Dendritic cell treated with granulocyte-macrophage colony-stimulating factor and Interleukin-4, amounts not matched to agents 40 ng/mL and 50 ng/mL, for 4 days (primary cell): ENCODE measurements around the gene TTN.

Source experiments
- H3K27ac Mint-ChIP-seq: one replicate; pipeline ENCODE4 v1.8.0; 2022; ENCODE audit warnings: mild to moderate bottlenecking, mixed read lengths
- H3K27me3 Mint-ChIP-seq: one replicate; pipeline ENCODE4 v1.8.0; 2022; ENCODE audit warnings: mild to moderate bottlenecking, mixed read lengths
- H3K36me3 Mint-ChIP-seq: one replicate; pipeline ENCODE4 v1.8.0; 2022; ENCODE audit warnings: low read depth, mixed read lengths
- H3K4me1 Mint-ChIP-seq: one replicate; pipeline ENCODE4 v1.8.0; 2022; ENCODE audit warnings: low read depth, mixed read lengths
- H3K4me3 Mint-ChIP-seq: one replicate; pipeline ENCODE4 v1.8.0; 2022; ENCODE audit warnings: mild to moderate bottlenecking, moderate library complexity, mixed read lengths
- H3K9me3 Mint-ChIP-seq: one replicate; pipeline ENCODE4 v1.8.0; 2022; ENCODE audit warnings: mixed read lengths
- intact Hi-C: fragments of 100-400 bp; cut with micrococcal nuclease; formaldehyde crosslinking; loops from one replicate; pipeline ENCODE4 v1.15.0; 2022

Gene TTN

GRCh38 chr2:178807227-178808008 lies at the start of gene TTN:
TTN (minus strand) TSS chr2:178807423; CDS start chr2:178804642, 2,781 bp downstream.
- Mint-ChIP-seq H3K4me1 (no peaks in the 10 kb centered on the region), H3K27ac (no peak within 1 kb of the TSS), H3K9me3 (no peaks in the 10 kb centered on the region), H3K4me3 (no peak within 1 kb of the TSS), H3K36me3 (no peaks in the 10 kb centered on the region), H3K27me3 (no peaks in the 10 kb centered on the region)
- intact Hi-C loops = no loop called here

GRCh38 chr2:178855151-178855550 lies 47.9 kb upstream of the TTN start:
- no peaks in the 10 kb centered on the region for H3K27me3 Mint-ChIP-seq

GRCh38 chr2:178848335-178848734 lies 41.1 kb upstream of the TTN start:
- no peak overlapping the region for H3K4me3 Mint-ChIP-seq
- no peaks in the 10 kb centered on the region for H3K27me3 Mint-ChIP-seq
- H3K9me3 Mint-ChIP-seq = no peaks in the 10 kb centered on the region
- no peak overlapping the region for H3K27ac Mint-ChIP-seq
- intact Hi-C loops = no loop called here
- no peaks in the 10 kb centered on the region for H3K4me1 Mint-ChIP-seq
- H3K36me3 Mint-ChIP-seq = no peaks in the 10 kb centered on the region

More at GRCh38 chr2:178855151-178855550, 47.9 kb upstream of the TTN start:
- no peak overlapping the region for H3K27ac Mint-ChIP-seq
- no peaks in the 10 kb centered on the region for H3K36me3 Mint-ChIP-seq
- no peaks in the 10 kb centered on the region for H3K4me1 Mint-ChIP-seq
- H3K4me3 Mint-ChIP-seq = no peak overlapping the region
- no peaks in the 10 kb centered on the region for H3K9me3 Mint-ChIP-seq
- intact Hi-C loops = no loop called here

GRCh38 chr2:178846458-178846802 lies 39.2 kb upstream of the TTN start:
- intact Hi-C loops = no loop called here
- no peaks in the 10 kb centered on the region for H3K9me3 Mint-ChIP-seq
- H3K27me3 Mint-ChIP-seq = no peaks in the 10 kb centered on the region
- H3K4me3 Mint-ChIP-seq = no peak overlapping the region
- no peaks in the 10 kb centered on the region for H3K4me1 Mint-ChIP-seq
- H3K27ac Mint-ChIP-seq = no peak overlapping the region
- no peaks in the 10 kb centered on the region for H3K36me3 Mint-ChIP-seq

GRCh38 chr2:178845566-178846457 lies 38.6 kb upstream of the TTN start:
- H3K27me3 Mint-ChIP-seq = no peaks in the 10 kb centered on the region
- H3K27ac Mint-ChIP-seq = no peak overlapping the region
- no peak overlapping the region for H3K4me3 Mint-ChIP-seq
- H3K9me3 Mint-ChIP-seq = no peaks in the 10 kb centered on the region
- intact Hi-C loops = no loop called here
- H3K4me1 Mint-ChIP-seq = no peaks in the 10 kb centered on the region
- H3K36me3 Mint-ChIP-seq = no peaks in the 10 kb centered on the region

GRCh38 chr2:178844701-178845100 lies 37.5 kb upstream of the TTN start:
- Mint-ChIP-seq H3K4me3 (no peak overlapping the region), H3K4me1 (no peaks in the 10 kb centered on the region), H3K36me3 (no peaks in the 10 kb centered on the region), H3K27me3 (no peaks in the 10 kb centered on the region), H3K27ac (no peak overlapping the region), H3K9me3 (no peaks in the 10 kb centered on the region)
- intact Hi-C loops = no loop called here

- H3K4me3 Mint-ChIP-seq = no peak overlapping the region
- no peaks in the 10 kb centered on the region for H3K4me1 Mint-ChIP-seq
- no peaks in the 10 kb centered on the region for H3K9me3 Mint-ChIP-seq
- intact Hi-C loops = no loop called here
- no peaks in the 10 kb centered on the region for H3K36me3 Mint-ChIP-seq
- H3K27me3 Mint-ChIP-seq = no peaks in the 10 kb centered on the region
- no peak overlapping the region for H3K27ac Mint-ChIP-seq
Observed at GRCh38 chr2:178844269-178844668, 37.0 kb upstream of the TTN start.

GRCh38 chr2:178843697-178844096 lies 36.5 kb upstream of the TTN start:
- intact Hi-C loops = no loop called here
- no peak overlapping the region for H3K4me3 Mint-ChIP-seq

GRCh38 chr2:178836807-178837206 lies 29.6 kb upstream of the TTN start:
- no peaks in the 10 kb centered on the region for H3K27me3 Mint-ChIP-seq
- intact Hi-C loops = no loop called here
- H3K4me3 Mint-ChIP-seq = no peak overlapping the region
- no peaks in the 10 kb centered on the region for H3K9me3 Mint-ChIP-seq
- H3K36me3 Mint-ChIP-seq = no peaks in the 10 kb centered on the region
- H3K4me1 Mint-ChIP-seq = no peaks in the 10 kb centered on the region
- H3K27ac Mint-ChIP-seq = no peak overlapping the region

More at GRCh38 chr2:178843697-178844096, 36.5 kb upstream of the TTN start:
- Mint-ChIP-seq H3K36me3 (no peaks in the 10 kb centered on the region), H3K27ac (no peak overlapping the region), H3K27me3 (no peaks in the 10 kb centered on the region), H3K4me1 (no peaks in the 10 kb centered on the region), H3K9me3 (no peaks in the 10 kb centered on the region)

- H3K27me3 Mint-ChIP-seq = no peaks in the 10 kb centered on the region
- no peaks in the 10 kb centered on the region for H3K9me3 Mint-ChIP-seq
- H3K36me3 Mint-ChIP-seq = no peaks in the 10 kb centered on the region
- H3K27ac Mint-ChIP-seq = no peak overlapping the region
- H3K4me1 Mint-ChIP-seq = no peaks in the 10 kb centered on the region
- H3K4me3 Mint-ChIP-seq = no peak overlapping the region
- intact Hi-C loops = no loop called here
Observed at GRCh38 chr2:178834086-178834485, 26.9 kb upstream of the TTN start.

GRCh38 chr2:178833382-178833781 lies 26.2 kb upstream of the TTN start:
- H3K4me3 Mint-ChIP-seq = no peak overlapping the region
- no peaks in the 10 kb centered on the region for H3K36me3 Mint-ChIP-seq
- H3K27me3 Mint-ChIP-seq = no peaks in the 10 kb centered on the region
- intact Hi-C loops = no loop called here
- H3K9me3 Mint-ChIP-seq = no peaks in the 10 kb centered on the region
- no peaks in the 10 kb centered on the region for H3K4me1 Mint-ChIP-seq
- H3K27ac Mint-ChIP-seq = no peak overlapping the region

GRCh38 chr2:178830451-178830850 lies 23.2 kb upstream of the TTN start:
- no peak overlapping the region for H3K4me3 Mint-ChIP-seq
- no peaks in the 10 kb centered on the region for H3K36me3 Mint-ChIP-seq
- H3K27me3 Mint-ChIP-seq = no peaks in the 10 kb centered on the region
- no peaks in the 10 kb centered on the region for H3K4me1 Mint-ChIP-seq
- intact Hi-C loops = no loop called here
- no peak overlapping the region for H3K27ac Mint-ChIP-seq
- H3K9me3 Mint-ChIP-seq = no peaks in the 10 kb centered on the region

GRCh38 chr2:178829981-178830380 lies 22.8 kb upstream of the TTN start:
- H3K4me1 Mint-ChIP-seq = no peaks in the 10 kb centered on the region
- H3K27ac Mint-ChIP-seq = no peak overlapping the region
- no peaks in the 10 kb centered on the region for H3K27me3 Mint-ChIP-seq
- intact Hi-C loops = no loop called here
- H3K4me3 Mint-ChIP-seq = no peak overlapping the region
- no peaks in the 10 kb centered on the region for H3K36me3 Mint-ChIP-seq
- H3K9me3 Mint-ChIP-seq = no peaks in the 10 kb centered on the region

GRCh38 chr2:178829299-178829960 lies 22.2 kb upstream of the TTN start:
- no peaks in the 10 kb centered on the region for H3K4me1 Mint-ChIP-seq
- no peaks in the 10 kb centered on the region for H3K36me3 Mint-ChIP-seq
- no peak overlapping the region for H3K27ac Mint-ChIP-seq
- no peaks in the 10 kb centered on the region for H3K9me3 Mint-ChIP-seq
- no peaks in the 10 kb centered on the region for H3K27me3 Mint-ChIP-seq
- intact Hi-C loops = no loop called here
- no peak overlapping the region for H3K4me3 Mint-ChIP-seq
